Pancreas (tissue), 10 donors: Measurements from ENCODE around the gene CPTP. TPM values are rescaled to one million over a fixed set of nuclear protein-coding genes. Genes with fewer than 3 reads are reported as not detected.

Experiments
- ATAC-seq, 4 donors: fragments of 200-7000 bp; cut with Tn5 transposase; one replicate each; pipeline versions ENCODE4 v1.8.0 to v1.9.1; 2020; ENCODE audit warnings: mild to moderate bottlenecking in 4 of 4, moderate library complexity in 4 of 4
- DNase-seq, 6 donors: peaks; one replicate each; pipeline ENCODE4 v3.0.0-alpha.2; 2020
- FAIRE-seq: peaks from 2 replicates; lab custom pipeline; 2012; peaks lifted over from hg19 to GRCh38; lab: Jason Lieb, UNC
- H3K27ac ChIP-seq, 4 donors: fragments of 200-600 bp; sonication (generic); 1 replicate in 3 of 4; 2 replicates in 1 of 4; pipeline versions ENCODE4 v1.5.0 to v1.8.0; 2020
- H3K27me3 ChIP-seq, 4 donors: fragments of 200-600 bp; one replicate each; pipeline ENCODE4 v1.8.0; 2021
- H3K36me3 ChIP-seq, 3 donors: fragments of 200-600 bp; sonication (generic) in 1 of 3; one replicate each; pipeline versions ENCODE4 v1.5.0 to v1.8.0; 2020 to 2021
- H3K4me1 ChIP-seq, 3 donors: fragments of 200-600 bp; one replicate each; pipeline ENCODE4 v1.8.0; 2021
- H3K4me3 ChIP-seq, 4 donors: fragments of 200-600 bp; sonication (generic) in 2 of 4; one replicate each; pipeline versions ENCODE4 v1.5.0 to v1.8.0; 2020 to 2021
- H3K9me3 ChIP-seq, 4 donors: fragments of 200-600 bp; one replicate each; pipeline ENCODE4 v1.8.0; 2021
- CTCF ChIP-seq, 4 donors: fragments of 200-600 bp; sonication (generic) in 3 of 4; IDR thresholded peaks; one replicate each; pipeline versions ENCODE4 v1.5.0 to v1.8.0; 2021; ENCODE audit warnings: antibody characterized with exemption in 4 of 4
- WGBS, 2 donors: extraction: QIAGEN DNeasy Blood & Tissue Kit; methylation state at CpG; one replicate each; pipeline ENCODE4 v1.1.7; 2013; 5-methylcytosine and 5-hydroxymethylcytosine counted together
- intact Hi-C, 3 donors: fragments of 100-400 bp; cut with DNase I; formaldehyde crosslinking; loops; one replicate each; pipeline versions ENCODE4 v1.11.1 to v1.14.2; 2022
- polyA plus RNA-seq, 2 donors: library from polyadenylated mRNA; stranded (reverse); fragments of 200-250 nt; gene quantifications; one replicate each; pipeline ENCODE4 v1.2.3, GENCODE V29; 2013
- total RNA-seq, 6 donors: library from RNA; stranded (reverse); fragmentation: NEBNext Ultra II Directional in 4 of 6; extraction: Animal tissue kit (Norgen Biotek cat#: 25700) in 4 of 6; gene quantifications; one replicate each; pipeline versions ENCODE4 v1.2.1 to v1.2.4, GENCODE V29; 2021 to 2023
- donor health status: healthy with polysubstance abuse.
- donor health status: DM: no; HTN: no; CAD: no; lungs with moderate emphysema.
- donor health status: DM: no; HTN: no; CAD: no.
- donor health status: control.
- donor health status: control.
- donor health status: Bipolar disorder and iron deficiency.
- donor health status: DM: yes; HTN: yes; CAD: no.
- donor health status: DM: no; HTN: no; CAD: no.
- donor health status: DM: no; HTN: no; CAD: no.
- donor health status: DM: yes; HTN: yes; CAD: no.

Gene CPTP
- total and polyA plus RNA-seq, 8 donors = 8.0 to 22.0 (median 11.2) TPM

- peak; percentile 78 to 84 (median 81) for ATAC-seq
- Histone ChIP-seq H3K27me3 (no peaks in the 10 kb centered on the region), H3K36me3 (peaks cover 0 to 16% (median 8%) of the 10 kb centered on the region in 3 donors), H3K9me3 (no peaks in the 10 kb centered on the region), H3K4me3 (peak within 1 kb of the TSS; percentile 57 to 92 (median 84)), H3K4me1 (peaks cover 7 to 28% (median 24%) of the 10 kb centered on the region in 3 donors), H3K27ac (peak within 1 kb of the TSS; percentile 90 to 97 (median 94))
- TF ChIP-seq CTCF (IDR thresholded peaks at IDR 0.05) = no peak
- FAIRE-seq = no peak
- 0% methylated on average over 52 to 130 of the region's 131 CpGs for WGBS, 2 donors
- intact Hi-C loops = no loop called here
- DNase-seq = peak; percentile 81 to 94 (median 89)
These were observed 16.5 kb upstream of the CPTP start, which contains the start of the genes ACAP3 and PUSL1 for GRCh38 chr1:1307923-1308755. Gene ACAP3, minus strand, starts transcription at chr1:1307930. Its CDS starts 115 bp downstream, at chr1:1307815. Gene PUSL1, plus strand, starts transcription at chr1:1308597. Its CDS starts 47 bp downstream, at chr1:1308644.

- ATAC-seq = peak; percentile 4 to 10 (median 6)
- intact Hi-C loops = no loop called here
- WGBS, 2 donors = 0 to 1% methylated on average over 33 to 66 of the region's 66 CpGs
These were observed 15.8 kb upstream of the CPTP start for GRCh38 chr1:1308756-1309250.

GRCh38 chr1:1309251-1310108 lies 15.1 kb upstream of the CPTP start:
- Histone ChIP-seq H3K9me3 (no peaks in the 10 kb centered on the region), H3K27ac (peak overlapping the region; percentile 90 to 97 (median 94)), H3K36me3 (peaks cover 0 to 27% (median 20%) of the 10 kb centered on the region in 3 donors), H3K27me3 (no peaks in the 10 kb centered on the region), H3K4me3 (peak overlapping the region; percentile 56 to 92 (median 84)), H3K4me1 (peaks cover 7 to 26% (median 24%) of the 10 kb centered on the region in 3 donors)
- DNase-seq (peak in 4 of 6 donors; percentile 56 to 78 (median 66)), FAIRE-seq (no peak), ATAC-seq (peak; percentile 2 to 10 (median 8))
- WGBS, 2 donors = 18 to 28% methylated on average over 54 to 57 of the region's 57 CpGs
- no peak for TF ChIP-seq CTCF (IDR thresholded peaks at IDR 0.05)
- intact Hi-C loops = no loop called here

More at GRCh38 chr1:1308756-1309250, 15.8 kb upstream of the CPTP start:
- no peak for TF ChIP-seq CTCF (IDR thresholded peaks at IDR 0.05)
- FAIRE-seq (no peak), DNase-seq (peak in 3 of 6 donors; percentile 39 to 79 (median 71))
- Histone ChIP-seq H3K27ac (peak overlapping the region; percentile 90 to 97 (median 94)), H3K27me3 (no peaks in the 10 kb centered on the region), H3K4me3 (peak overlapping the region; percentile 56 to 92 (median 84)), H3K36me3 (peaks cover 0 to 21% (median 13%) of the 10 kb centered on the region in 3 donors), H3K4me1 (peaks cover 7 to 28% (median 24%) of the 10 kb centered on the region in 3 donors), H3K9me3 (no peaks in the 10 kb centered on the region)

GRCh38 chr1:1310109-1310385 lies 14.6 kb upstream of the CPTP start:
- ATAC-seq (no peak), DNase-seq (no peak), FAIRE-seq (no peak)
- intact Hi-C loops = no loop called here
- Histone ChIP-seq H3K36me3 (peaks cover 0 to 32% (median 21%) of the 10 kb centered on the region in 3 donors), H3K9me3 (no peaks in the 10 kb centered on the region), H3K27me3 (no peaks in the 10 kb centered on the region), H3K27ac (peak overlapping the region in 1 of 4 donors; percentile 97), H3K4me3 (peak overlapping the region in 1 of 4 donors; percentile 86), H3K4me1 (peaks cover 7 to 25% (median 19%) of the 10 kb centered on the region in 3 donors)
- 67 to 96% methylated on average over 3 of the region's 3 CpGs for WGBS, 2 donors
- no peak for TF ChIP-seq CTCF (IDR thresholded peaks at IDR 0.05)
